ENCODE measurements around the gene LIN52. TPM values are rescaled to one million over a fixed set of nuclear protein-coding genes. Genes with fewer than 3 reads are reported as not detected.

The LIN52 gene
- total and polyA plus RNA-seq, 9 of the 15 experiments (the other 6 are each of a cell fraction or from before 2014, with no cell fraction given): 4.6 to 11.8 (median 9.2) TPM

- TF ChIP-seq, protein P1, sequence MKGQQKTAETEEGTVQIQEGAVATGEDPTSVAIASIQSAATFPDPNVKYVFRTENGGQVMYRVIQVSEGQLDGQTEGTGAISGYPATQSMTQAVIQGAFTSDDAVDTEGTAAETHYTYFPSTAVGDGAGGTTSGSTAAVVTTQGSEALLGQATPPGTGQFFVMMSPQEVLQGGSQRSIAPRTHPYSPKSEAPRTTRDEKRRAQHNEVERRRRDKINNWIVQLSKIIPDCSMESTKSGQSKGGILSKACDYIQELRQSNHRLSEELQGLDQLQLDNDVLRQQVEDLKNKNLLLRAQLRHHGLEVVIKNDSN (CRISPR knock-in tag; IDR thresholded peaks at IDR 0.05): peak; percentile 93
- TF ChIP-seq ZNF445 (CRISPR knock-in tag; IDR thresholded peaks at IDR 0.05; ENCODE audit: low read depth): no peak
- TF ChIP-seq ZBTB7A (IDR thresholded peaks at IDR 0.05; ENCODE audit: borderline replicate concordance, control insufficient read depth, low read depth, low read length): peak; percentile 30; the same call in 1 of the 2 replicates
- TF ChIP-seq, protein P2, sequence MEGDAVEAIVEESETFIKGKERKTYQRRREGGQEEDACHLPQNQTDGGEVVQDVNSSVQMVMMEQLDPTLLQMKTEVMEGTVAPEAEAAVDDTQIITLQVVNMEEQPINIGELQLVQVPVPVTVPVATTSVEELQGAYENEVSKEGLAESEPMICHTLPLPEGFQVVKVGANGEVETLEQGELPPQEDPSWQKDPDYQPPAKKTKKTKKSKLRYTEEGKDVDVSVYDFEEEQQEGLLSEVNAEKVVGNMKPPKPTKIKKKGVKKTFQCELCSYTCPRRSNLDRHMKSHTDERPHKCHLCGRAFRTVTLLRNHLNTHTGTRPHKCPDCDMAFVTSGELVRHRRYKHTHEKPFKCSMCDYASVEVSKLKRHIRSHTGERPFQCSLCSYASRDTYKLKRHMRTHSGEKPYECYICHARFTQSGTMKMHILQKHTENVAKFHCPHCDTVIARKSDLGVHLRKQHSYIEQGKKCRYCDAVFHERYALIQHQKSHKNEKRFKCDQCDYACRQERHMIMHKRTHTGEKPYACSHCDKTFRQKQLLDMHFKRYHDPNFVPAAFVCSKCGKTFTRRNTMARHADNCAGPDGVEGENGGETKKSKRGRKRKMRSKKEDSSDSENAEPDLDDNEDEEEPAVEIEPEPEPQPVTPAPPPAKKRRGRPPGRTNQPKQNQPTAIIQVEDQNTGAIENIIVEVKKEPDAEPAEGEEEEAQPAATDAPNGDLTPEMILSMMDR (IDR thresholded peaks at IDR 0.05 in 2 of 3, conservative IDR thresholded peaks at IDR 0.05 in 1 of 3; ENCODE audit: insufficient read depth in 2 of 3, low read depth in 1 of 3, low read length in 3 of 3): peak in 1 of 3 experiments; percentile 21; a peak in 1 of 6 replicates
- TF ChIP-seq, protein P3, sequence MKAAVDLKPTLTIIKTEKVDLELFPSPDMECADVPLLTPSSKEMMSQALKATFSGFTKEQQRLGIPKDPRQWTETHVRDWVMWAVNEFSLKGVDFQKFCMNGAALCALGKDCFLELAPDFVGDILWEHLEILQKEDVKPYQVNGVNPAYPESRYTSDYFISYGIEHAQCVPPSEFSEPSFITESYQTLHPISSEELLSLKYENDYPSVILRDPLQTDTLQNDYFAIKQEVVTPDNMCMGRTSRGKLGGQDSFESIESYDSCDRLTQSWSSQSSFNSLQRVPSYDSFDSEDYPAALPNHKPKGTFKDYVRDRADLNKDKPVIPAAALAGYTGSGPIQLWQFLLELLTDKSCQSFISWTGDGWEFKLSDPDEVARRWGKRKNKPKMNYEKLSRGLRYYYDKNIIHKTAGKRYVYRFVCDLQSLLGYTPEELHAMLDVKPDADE (conservative IDR thresholded peaks at IDR 0.05; ENCODE audit: control insufficient read depth, low read depth, low read length): 0 out of 2 replicates have a peak, but pooled peaks have one; percentile 33
- peak in 1 of 2 experiments; percentile 75; a peak in 1 of 4 replicates for TF ChIP-seq SRF (CRISPR knock-in tag; IDR thresholded peaks at IDR 0.05)
- TF ChIP-seq NFYB (IDR thresholded peaks at IDR 0.05; ENCODE audit: extremely low read depth, insufficient read length): peak; percentile 72
- TF ChIP-seq HCFC1 (IDR thresholded peaks at IDR 0.05; ENCODE audit: low read depth, low read length): peak; percentile 61; the same call in 1 of the 2 replicates
- peak; percentile 92 for TF ChIP-seq E2F4 (CRISPR knock-in tag; IDR thresholded peaks at IDR 0.05; ENCODE audit: low read depth)
- TF ChIP-seq ATF7 (IDR thresholded peaks at IDR 0.05): peak; percentile 93
- peak; percentile 92 for TF ChIP-seq USF2 (CRISPR knock-in tag; IDR thresholded peaks at IDR 0.05)
- TF ChIP-seq, protein P4, sequence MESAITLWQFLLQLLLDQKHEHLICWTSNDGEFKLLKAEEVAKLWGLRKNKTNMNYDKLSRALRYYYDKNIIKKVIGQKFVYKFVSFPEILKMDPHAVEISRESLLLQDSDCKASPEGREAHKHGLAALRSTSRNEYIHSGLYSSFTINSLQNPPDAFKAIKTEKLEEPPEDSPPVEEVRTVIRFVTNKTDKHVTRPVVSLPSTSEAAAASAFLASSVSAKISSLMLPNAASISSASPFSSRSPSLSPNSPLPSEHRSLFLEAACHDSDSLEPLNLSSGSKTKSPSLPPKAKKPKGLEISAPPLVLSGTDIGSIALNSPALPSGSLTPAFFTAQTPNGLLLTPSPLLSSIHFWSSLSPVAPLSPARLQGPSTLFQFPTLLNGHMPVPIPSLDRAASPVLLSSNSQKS (CRISPR knock-in tag; IDR thresholded peaks at IDR 0.05): no peak
- peak; percentile 85 for TF ChIP-seq RBFOX2 (IDR thresholded peaks at IDR 0.05; ENCODE audit: low read depth, low read length)
- TF ChIP-seq POLR2AphosphoS5 (IDR thresholded peaks at IDR 0.05; ENCODE audit: control insufficient read depth, insufficient read depth, low read depth, low read length): peak; percentile 63
- peak; percentile 98 to 99 for TF ChIP-seq FOXK2 (conservative IDR thresholded peaks at IDR 0.05 in 1 of 2, IDR thresholded peaks at IDR 0.05 in 1 of 2; ENCODE audit: low read depth in 2 of 2)
- TF ChIP-seq FOSL1 (tag; conservative IDR thresholded peaks at IDR 0.05): no peak
- TF ChIP-seq, protein P5, sequence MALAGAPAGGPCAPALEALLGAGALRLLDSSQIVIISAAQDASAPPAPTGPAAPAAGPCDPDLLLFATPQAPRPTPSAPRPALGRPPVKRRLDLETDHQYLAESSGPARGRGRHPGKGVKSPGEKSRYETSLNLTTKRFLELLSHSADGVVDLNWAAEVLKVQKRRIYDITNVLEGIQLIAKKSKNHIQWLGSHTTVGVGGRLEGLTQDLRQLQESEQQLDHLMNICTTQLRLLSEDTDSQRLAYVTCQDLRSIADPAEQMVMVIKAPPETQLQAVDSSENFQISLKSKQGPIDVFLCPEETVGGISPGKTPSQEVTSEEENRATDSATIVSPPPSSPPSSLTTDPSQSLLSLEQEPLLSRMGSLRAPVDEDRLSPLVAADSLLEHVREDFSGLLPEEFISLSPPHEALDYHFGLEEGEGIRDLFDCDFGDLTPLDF (CRISPR knock-in tag; IDR thresholded peaks at IDR 0.05): peak; percentile 95
Measured at GRCh38 chr14:74084277-74085046, at the start of gene LIN52, which contains the start of gene ALDH6A1 (continued).
